Common myeloid progenitor, CD34-positive (primary cell): ENCODE measurements around the gene MIPOL1.

Source experiments
- CTCF ChIA-PET: fragments of 350-600 bp; sonication (Branson Sonifier 250); formaldehyde crosslinking; loops from one replicate; lab custom pipeline; 2021; ENCODE audit warnings: antibody characterized with exemption; lab: Charles Lee
- POLR2A ChIA-PET: fragments of 350-600 bp; sonication (Branson Sonifier 250); formaldehyde crosslinking; loops from one replicate; lab custom pipeline; 2021; ENCODE audit warnings: antibody characterized with exemption; lab: Charles Lee
- DNase-seq, 3 donors: peaks; one replicate each; pipeline versions ENCODE4 v3.0.0 to v3.0.0-alpha.2; 2013
- H3K27ac ChIP-seq, 2 experiments: 1 replicate in 1 of 2; 2 replicates in 1 of 2; pipeline ENCODE4 v1.7.0; 2013; ENCODE audit warnings: inconsistent platforms in 2 of 2, low read length in 2 of 2, mild to moderate bottlenecking in 2 of 2, low read depth in 1 of 2, moderate library complexity in 1 of 2; ENCODE audit not compliant: severe bottlenecking in 2 of 2, insufficient read depth in 1 of 2, poor library complexity in 1 of 2
- H3K27me3 ChIP-seq, 5 experiments: replicated peaks in 2 of 5; 1 replicate in 3 of 5; 2 replicates in 2 of 5; pipeline versions ENCODE4 v1.6.1 to v1.7.0; 2013; ENCODE audit warnings: low read length in 4 of 5, mild to moderate bottlenecking in 2 of 5, moderate library complexity in 2 of 5, inconsistent platforms in 1 of 5; ENCODE audit not compliant: insufficient read depth in 5 of 5, control insufficient read depth in 4 of 5
- H3K36me3 ChIP-seq, 4 experiments: 1 replicate in 2 of 4; 2 replicates in 2 of 4; pipeline versions ENCODE4 v1.6.1 to v1.7.0; 2013; ENCODE audit warnings: low read length in 3 of 4, control low read depth in 1 of 4, mild to moderate bottlenecking in 1 of 4; ENCODE audit not compliant: control insufficient read depth in 4 of 4, insufficient read depth in 4 of 4
- H3K4me1 ChIP-seq, 4 experiments: 1 replicate in 3 of 4; 2 replicates in 1 of 4; pipeline versions ENCODE4 v1.6.1 to v1.7.1; 2013; ENCODE audit warnings: low read length in 3 of 4, mild to moderate bottlenecking in 3 of 4, control low read depth in 1 of 4, inconsistent platforms in 1 of 4, moderate library complexity in 1 of 4; ENCODE audit not compliant: control insufficient read depth in 4 of 4, insufficient read depth in 4 of 4; ENCODE audit errors: control extremely low read depth in 1 of 4
- H3K4me3 ChIP-seq, 7 experiments: 1 replicate in 4 of 7; 2 replicates in 3 of 7; pipeline versions ENCODE4 v1.5.1 to v1.7.0; 2013; ENCODE audit warnings: mild to moderate bottlenecking in 7 of 7, low read length in 6 of 7, moderate library complexity in 6 of 7, inconsistent platforms in 2 of 7, low read depth in 2 of 7, control low read depth in 1 of 7; ENCODE audit not compliant: insufficient read depth in 4 of 7, control insufficient read depth in 1 of 7; ENCODE audit errors: extremely low read depth in 1 of 7
- H3K9me3 ChIP-seq, 5 experiments: 1 replicate in 4 of 5; 2 replicates in 1 of 5; pipeline versions ENCODE4 v1.6.1 to v1.7.1; 2013; ENCODE audit warnings: low read length in 4 of 5, mild to moderate bottlenecking in 2 of 5, inconsistent platforms in 1 of 5, low read depth in 1 of 5, moderate library complexity in 1 of 5; ENCODE audit not compliant: control insufficient read depth in 4 of 5, insufficient read depth in 2 of 5; ENCODE audit errors: control extremely low read depth in 1 of 5
- WGBS: methylation state at CpG from one replicate; pipeline ENCODE4 v1.1.5; 2013; ENCODE audit not compliant: insufficient coverage; 5-methylcytosine and 5-hydroxymethylcytosine counted together

Gene MIPOL1

GRCh38 chr14:37596790-37597472, 399.2 kb downstream of the MIPOL1 start:
- no peak overlapping the region for H3K27ac ChIP-seq
- H3K9me3 ChIP-seq = peaks cover 0 to 13% (median 4%) of the 10 kb centered on the region in 5 experiments
- H3K27me3 ChIP-seq = peaks cover 26 to 100% (median 60%) of the 10 kb centered on the region in 5 experiments
- H3K4me3 ChIP-seq = no peak overlapping the region
- ChIA-PET CTCF (interaction anchor here (1.2 kb wide), 1 partner anchor 350 kb away, joined by 3 read pairs; no protein-coding TSS in a partner anchor), POLR2A (no interaction called here)
- DNase-seq = peak in 1 of 3 donors; percentile 10
- WGBS = 0% methylated on average over 4 of the region's 7 CpGs
- no peaks in the 10 kb centered on the region for H3K36me3 ChIP-seq
- peaks cover 0 to 40% (median 33%) of the 10 kb centered on the region in 4 experiments for H3K4me1 ChIP-seq

DNA sequence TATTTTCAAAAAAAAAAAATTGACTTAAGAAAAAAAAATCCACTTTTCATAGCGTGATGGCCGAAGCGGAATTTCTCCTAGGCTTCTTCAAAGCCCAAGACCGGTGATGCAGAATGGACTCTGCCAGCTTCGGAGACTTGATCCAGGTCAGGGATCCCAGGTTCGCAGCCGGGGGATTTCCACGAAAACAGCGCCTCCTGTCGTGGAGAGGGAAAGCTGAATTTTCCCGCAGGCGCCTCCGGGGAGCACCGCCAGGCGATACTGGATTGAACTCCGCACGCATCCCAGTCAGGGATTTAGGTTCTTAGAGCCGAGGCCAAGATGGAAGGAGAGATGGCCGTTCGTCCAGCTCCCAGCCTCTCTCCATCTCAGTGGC, 399.8 kb downstream of the MIPOL1 start:
- peaks cover 26 to 100% (median 61%) of the 10 kb centered on the region in 5 experiments for H3K27me3 ChIP-seq
- H3K4me1 ChIP-seq = peaks cover 0 to 40% (median 32%) of the 10 kb centered on the region in 4 experiments
- ChIA-PET POLR2A (no interaction called here), CTCF (interaction anchor here (0.7 to 1.2 kb wide), 2 partner anchors 38 to 351 kb away, joined by 3 to 4 read pairs; no protein-coding TSS in a partner anchor)
- no peaks in the 10 kb centered on the region for H3K36me3 ChIP-seq
- 13% methylated on average over 16 of the region's 20 CpGs for whole genome bisulfite sequencing
- peak in 1 of 3 donors; percentile 1 for DNase-seq
- peaks cover 0 to 13% (median 4%) of the 10 kb centered on the region in 5 experiments for H3K9me3 ChIP-seq
- H3K27ac ChIP-seq = no peak overlapping the region
- H3K4me3 ChIP-seq = no peak overlapping the region

DNA sequence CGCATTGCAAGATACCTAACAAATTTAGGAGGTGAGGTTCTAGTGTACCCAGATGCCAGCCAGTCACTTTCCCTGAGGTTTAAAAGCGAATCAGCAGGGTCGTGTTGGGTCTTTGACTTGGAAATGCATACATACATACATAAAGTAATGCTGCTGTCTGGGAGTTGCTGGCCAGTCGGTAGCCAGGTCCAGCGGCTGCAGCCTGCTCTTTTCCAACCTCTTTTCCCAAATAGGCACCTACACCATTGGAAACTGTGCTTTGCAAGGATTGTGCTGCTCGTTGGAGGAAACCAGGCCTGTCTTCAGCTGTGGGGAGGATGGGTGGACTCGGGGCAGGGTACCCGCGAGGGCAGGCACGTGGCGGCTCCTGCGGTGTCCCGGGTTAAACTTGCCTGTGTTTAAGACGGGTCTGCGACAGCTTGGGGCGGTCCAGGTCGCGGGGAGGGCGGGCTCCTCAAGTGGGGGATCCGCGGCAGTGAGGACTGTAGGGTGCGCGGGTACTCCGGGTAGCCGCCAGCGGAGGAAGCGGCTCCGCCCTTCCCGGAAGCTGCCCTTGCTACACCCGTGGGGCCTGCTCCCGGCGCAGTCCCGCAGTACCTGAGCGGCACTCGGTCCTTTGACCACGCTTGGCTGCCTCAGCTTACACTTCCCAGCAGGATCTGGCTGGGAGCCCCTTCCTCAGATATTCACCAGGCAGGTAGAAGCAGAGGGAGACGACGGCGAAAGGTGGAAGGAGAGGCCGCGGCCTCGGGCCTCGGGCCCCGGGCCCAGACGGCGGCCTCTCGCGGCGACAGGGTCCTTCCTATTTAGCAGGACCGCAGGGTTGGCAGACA, 400.4 kb downstream of the MIPOL1 start:
- ChIA-PET CTCF (interaction anchor here (0.7 to 1.2 kb wide), 3 partner anchors 10 to 351 kb away, joined by 3 to 5 read pairs (median 4); no protein-coding TSS in a partner anchor), POLR2A (no interaction called here)
- DNase-seq = peak in 1 of 3 donors; percentile 26
- H3K36me3 ChIP-seq = no peaks in the 10 kb centered on the region
- no peak overlapping the region for H3K4me3 ChIP-seq
- H3K27me3 ChIP-seq = peaks cover 26 to 100% (median 64%) of the 10 kb centered on the region in 5 experiments
- H3K9me3 ChIP-seq = peaks cover 0 to 17% (median 4%) of the 10 kb centered on the region in 5 experiments
- WGBS = 2% methylated on average over 38 of the region's 50 CpGs
- no peak overlapping the region for H3K27ac ChIP-seq
- H3K4me1 ChIP-seq = peaks cover 0 to 42% (median 32%) of the 10 kb centered on the region in 4 experiments

DNA sequence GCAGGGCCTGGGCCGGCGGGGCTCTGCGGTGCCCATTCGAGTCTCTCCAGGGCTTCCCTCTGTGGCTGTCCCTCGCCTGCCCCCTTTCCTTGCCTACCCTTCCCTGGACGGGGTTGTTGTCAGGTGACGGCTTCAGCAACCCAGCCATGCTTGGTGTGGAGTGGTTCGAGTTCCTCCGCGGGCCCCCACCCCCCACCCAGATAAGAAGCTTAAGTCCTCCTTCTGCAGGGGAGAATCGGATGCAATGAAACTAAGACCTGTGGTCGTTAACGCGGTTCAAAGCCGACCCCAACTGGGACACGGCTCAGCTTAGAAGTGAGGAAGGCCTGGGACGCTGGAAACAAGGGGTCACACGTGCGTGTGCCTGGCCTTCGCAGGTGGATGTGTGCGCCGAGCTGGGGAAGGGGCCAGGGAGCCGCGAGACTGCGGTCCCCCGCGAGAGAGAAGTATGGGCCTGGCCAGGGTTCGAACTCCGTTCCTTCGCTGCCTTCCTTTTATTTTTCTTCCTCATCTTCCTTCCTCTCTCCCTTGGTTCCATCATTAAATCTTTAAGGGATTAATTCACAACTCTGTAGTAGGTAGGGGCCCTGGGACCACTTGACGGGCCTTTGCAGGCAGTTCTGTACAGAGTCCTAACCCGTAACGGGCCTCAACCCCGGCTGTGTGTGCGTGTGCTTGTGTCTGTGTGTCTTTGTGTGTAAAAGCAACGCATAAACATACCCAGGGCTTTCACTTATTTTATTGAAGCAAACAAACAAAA, 401.2 kb downstream of the MIPOL1 start:
- WGBS = 6% methylated on average over 19 of the region's 36 CpGs
- Histone ChIP-seq H3K36me3 (no peaks in the 10 kb centered on the region), H3K4me3 (peak overlapping the region in 1 of 7 experiments; percentile 40), H3K4me1 (peaks cover 0 to 48% (median 34%) of the 10 kb centered on the region in 4 experiments), H3K27ac (no peak overlapping the region), H3K9me3 (peaks cover 0 to 17% (median 6%) of the 10 kb centered on the region in 5 experiments), H3K27me3 (peaks cover 20 to 100% (median 70%) of the 10 kb centered on the region in 5 experiments)
- ChIA-PET POLR2A (no interaction called here), CTCF (interaction anchor here (0.9 kb wide), 1 partner anchor 11 kb away, joined by 5 read pairs; no protein-coding TSS in a partner anchor)
- DNase-seq = peak in 1 of 3 donors; percentile 36

DNA sequence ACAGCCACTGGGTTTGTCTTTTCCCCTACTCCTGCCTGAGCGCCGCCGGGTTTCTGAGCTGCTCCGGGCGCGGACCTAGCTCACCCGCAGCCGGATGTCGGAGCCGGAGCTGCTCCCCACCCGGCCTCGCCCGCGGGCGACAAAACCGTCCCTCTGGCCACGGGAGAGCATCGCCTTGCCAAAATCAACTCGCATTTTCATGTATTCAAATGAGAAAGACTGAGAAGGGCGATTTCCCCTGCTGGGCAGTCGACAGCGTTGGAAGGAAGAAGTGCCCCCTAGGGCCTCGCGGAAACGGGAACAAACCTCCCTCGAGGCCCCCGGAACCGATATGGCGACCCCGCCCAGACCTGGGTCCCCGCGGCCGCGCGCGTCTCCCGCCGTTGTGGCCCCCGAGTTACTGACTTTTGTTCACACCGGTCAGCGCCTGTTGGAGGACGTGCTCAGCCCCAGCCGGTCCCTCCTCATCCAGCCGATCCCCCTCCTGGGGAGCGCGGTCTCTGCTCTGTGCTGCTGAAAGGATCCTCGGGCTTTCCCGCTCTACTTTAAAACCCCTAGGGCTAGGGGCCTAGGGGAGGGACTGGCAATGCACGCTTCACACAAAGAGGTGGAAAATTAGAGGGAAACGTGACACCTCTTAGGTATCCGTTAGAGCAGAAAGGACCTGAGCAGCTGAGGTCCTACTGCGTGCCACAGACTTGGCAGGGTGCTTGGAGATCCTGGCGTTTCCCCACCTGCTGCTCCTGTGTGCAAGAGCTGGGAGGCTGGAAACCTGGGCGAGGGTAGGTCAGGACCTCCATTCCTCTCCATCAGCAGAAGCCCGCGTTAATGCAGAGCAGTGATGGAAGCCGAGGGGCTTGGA, 402.0 kb downstream of the MIPOL1 start:
- peaks cover 0 to 17% (median 8%) of the 10 kb centered on the region in 5 experiments for H3K9me3 ChIP-seq
- peaks cover 0 to 42% (median 28%) of the 10 kb centered on the region in 4 experiments for H3K4me1 ChIP-seq
- WGBS = 3% methylated on average over 54 of the region's 57 CpGs
- H3K4me3 ChIP-seq = peak overlapping the region in 1 of 7 experiments; percentile 40
- H3K27ac ChIP-seq = no peak overlapping the region
- POLR2A ChIA-PET = no interaction called here
- H3K36me3 ChIP-seq = no peaks in the 10 kb centered on the region
- CTCF ChIA-PET = interaction anchor here (0.9 kb wide), 1 partner anchor 11 kb away, joined by 5 read pairs; no protein-coding TSS in a partner anchor
- peak in 1 of 3 donors; percentile 48 for DNase-seq
- H3K27me3 ChIP-seq = peaks cover 18 to 100% (median 72%) of the 10 kb centered on the region in 5 experiments
